NCI-H2029 (cell line): ENCODE results near the gene CLN5.
"Not testable (repeated sequence)": the region's sequence is repeated elsewhere in the genome, so short reads cannot be mapped to it uniquely, and the experiment has no call there.

Experiments used
- DNase-seq: peaks from one replicate; lab custom pipeline; 2025; lab: John Stamatoyannopoulos, UW

CLN5 gene

GRCh38 chr13:76991796-76992547, at the start of gene CLN5:
TSS of gene CLN5 (plus strand) at chr13:76992081. CDS start at chr13:76992099, 18 bp downstream.
- peak; percentile 80 for DNase-seq

GRCh38 chr13:76942363-76942762, 49.5 kb upstream of the CLN5 start:
- no peak for DNase-seq

GRCh38 chr13:76943646-76944045, 48.2 kb upstream of the CLN5 start:
- DNase-seq = no peak

- no peak for DNase-seq
These were observed 47.4 kb upstream of the CLN5 start for GRCh38 chr13:76944456-76944855.

- no peak for DNase-seq
These were observed 43.7 kb upstream of the CLN5 start, which contains the start of gene ACOD1 for GRCh38 chr13:76948149-76948548. TSS of gene ACOD1 (plus strand) at chr13:76948511. CDS start at chr13:76948559, 48 bp downstream.

- no peak for DNase-seq
These were observed 41.8 kb upstream of the CLN5 start for GRCh38 chr13:76950101-76950500.

- no peak for DNase-seq
These were observed 37.9 kb upstream of the CLN5 start for GRCh38 chr13:76953968-76954367.

GRCh38 chr13:76954538-76954937, 37.3 kb upstream of the CLN5 start:
- no peak for DNase-seq

GRCh38 chr13:76955193-76955592, 36.7 kb upstream of the CLN5 start:
- DNase-seq = no peak

- no peak for DNase-seq
These were observed 36.2 kb upstream of the CLN5 start for GRCh38 chr13:76955661-76956060.

- no peak for DNase-seq
These were observed 32.9 kb upstream of the CLN5 start for GRCh38 chr13:76958841-76959432.

GRCh38 chr13:76959734-76960133, 32.1 kb upstream of the CLN5 start:
- DNase-seq = not testable (repeated sequence)

- DNase-seq = no peak
These were observed 26.0 kb upstream of the CLN5 start for GRCh38 chr13:76965759-76966421.

GRCh38 chr13:76967031-76967430, 24.9 kb upstream of the CLN5 start:
- no peak for DNase-seq

GRCh38 chr13:76968041-76968440, 23.8 kb upstream of the CLN5 start:
- no peak for DNase-seq

- no peak for DNase-seq
These were observed 22.2 kb upstream of the CLN5 start for GRCh38 chr13:76969488-76970365.

GRCh38 chr13:76971215-76971614, 20.7 kb upstream of the CLN5 start:
- no peak for DNase-seq

- DNase-seq = no peak
These were observed 19.7 kb upstream of the CLN5 start for GRCh38 chr13:76971851-76972829.

- no peak for DNase-seq
These were observed 17.8 kb upstream of the CLN5 start for GRCh38 chr13:76973920-76974617.

GRCh38 chr13:76974618-76974975, 17.3 kb upstream of the CLN5 start:
- DNase-seq = no peak
